ENCODE measurements around the gene SLK.

SLK gene

DNA sequence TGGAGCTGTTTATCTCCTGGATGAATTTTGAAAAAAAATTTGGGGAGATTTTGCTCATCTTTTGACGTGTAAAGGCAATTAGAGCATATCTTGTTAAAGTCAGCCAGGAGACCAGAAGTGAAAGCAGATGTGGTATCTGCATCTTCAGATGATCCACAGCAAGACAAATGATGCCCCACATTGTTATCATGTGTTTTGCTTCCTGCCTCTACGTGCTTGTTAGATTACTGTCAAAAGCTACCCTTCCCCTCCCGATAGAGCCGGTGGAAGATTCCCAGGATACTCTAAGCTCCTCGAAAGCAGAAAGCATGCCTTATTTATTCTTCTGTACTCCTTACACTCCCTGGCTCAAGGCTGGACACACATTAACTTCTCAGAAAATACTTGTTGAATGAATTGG lies 105.8 kb downstream of the SLK start:
- no peaks in the 10 kb centered on the region for H3K27me3 ChIP-seq (ENCODE audit: low read length)
- no peaks in the 10 kb centered on the region for H3K9me3 ChIP-seq (ENCODE audit: insufficient read depth, low read length)
- no peak overlapping the region for H3K4me2 ChIP-seq (ENCODE audit: low read depth, low read length, poor library complexity, severe bottlenecking)
- H3F3A ChIP-seq (ENCODE audit: insufficient read depth), result no peaks in the 10 kb centered on the region
- no peaks in the 10 kb centered on the region for H3K36me3 ChIP-seq (ENCODE audit: low read length)
- H3K4me3 ChIP-seq (ENCODE audit: insufficient read depth, low read length, poor library complexity, severe bottlenecking), result no peak overlapping the region
- no peaks in the 10 kb centered on the region for H4K20me1 ChIP-seq (ENCODE audit: low read depth, low read length)
- no peak overlapping the region for H3K27ac ChIP-seq (ENCODE audit: low read depth, low read length)
- TF ChIP-seq, protein P1, sequence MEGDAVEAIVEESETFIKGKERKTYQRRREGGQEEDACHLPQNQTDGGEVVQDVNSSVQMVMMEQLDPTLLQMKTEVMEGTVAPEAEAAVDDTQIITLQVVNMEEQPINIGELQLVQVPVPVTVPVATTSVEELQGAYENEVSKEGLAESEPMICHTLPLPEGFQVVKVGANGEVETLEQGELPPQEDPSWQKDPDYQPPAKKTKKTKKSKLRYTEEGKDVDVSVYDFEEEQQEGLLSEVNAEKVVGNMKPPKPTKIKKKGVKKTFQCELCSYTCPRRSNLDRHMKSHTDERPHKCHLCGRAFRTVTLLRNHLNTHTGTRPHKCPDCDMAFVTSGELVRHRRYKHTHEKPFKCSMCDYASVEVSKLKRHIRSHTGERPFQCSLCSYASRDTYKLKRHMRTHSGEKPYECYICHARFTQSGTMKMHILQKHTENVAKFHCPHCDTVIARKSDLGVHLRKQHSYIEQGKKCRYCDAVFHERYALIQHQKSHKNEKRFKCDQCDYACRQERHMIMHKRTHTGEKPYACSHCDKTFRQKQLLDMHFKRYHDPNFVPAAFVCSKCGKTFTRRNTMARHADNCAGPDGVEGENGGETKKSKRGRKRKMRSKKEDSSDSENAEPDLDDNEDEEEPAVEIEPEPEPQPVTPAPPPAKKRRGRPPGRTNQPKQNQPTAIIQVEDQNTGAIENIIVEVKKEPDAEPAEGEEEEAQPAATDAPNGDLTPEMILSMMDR (IDR thresholded peaks at IDR 0.05; ENCODE audit: insufficient read depth, low read length, poor library complexity, severe bottlenecking), result no peak
- TF ChIP-seq EZH2phosphoT487 (conservative IDR thresholded peaks at IDR 0.05; ENCODE audit: low read length), result no peak
- H3K9ac ChIP-seq (ENCODE audit: low read length), result no peak overlapping the region
- no peaks in the 10 kb centered on the region for H3K79me2 ChIP-seq (ENCODE audit: insufficient read depth, low read length)
- no peak overlapping the region for H2AFZ ChIP-seq (ENCODE audit: low read depth, low read length, severe bottlenecking)
- H3K9me2 ChIP-seq (replicated peaks; ENCODE audit: insufficient read depth, low read length), result no peaks in the 10 kb centered on the region

DNA sequence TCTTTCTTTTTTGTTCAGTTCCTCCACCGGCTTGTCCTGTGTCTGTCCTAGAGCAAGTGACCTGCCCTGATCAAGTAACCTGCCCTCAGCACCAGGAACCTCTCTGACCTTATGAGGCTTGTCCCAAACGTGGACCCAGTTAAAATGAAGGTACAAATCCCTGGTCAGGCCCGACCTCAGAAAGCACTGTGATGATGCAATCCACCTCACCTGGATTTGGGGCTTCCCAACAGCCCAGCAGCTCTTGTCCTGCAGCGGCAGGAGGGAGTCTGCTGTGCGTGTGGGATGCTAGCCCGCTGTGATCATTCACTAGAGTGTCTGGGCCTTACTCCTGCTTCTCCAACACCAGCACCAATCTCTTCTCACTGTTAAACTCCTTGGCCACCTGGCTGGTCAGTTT lies 107.6 kb downstream of the SLK start:
- Histone ChIP-seq H3K4me3 (ENCODE audit: insufficient read depth, low read length, poor library complexity, severe bottlenecking) (no peak overlapping the region), H3K4me2 (ENCODE audit: low read depth, low read length, poor library complexity, severe bottlenecking) (no peak overlapping the region), H3K9me2 (replicated peaks; ENCODE audit: insufficient read depth, low read length) (no peaks in the 10 kb centered on the region), H3K79me2 (ENCODE audit: insufficient read depth, low read length) (no peaks in the 10 kb centered on the region), H3K9me3 (ENCODE audit: insufficient read depth, low read length) (no peaks in the 10 kb centered on the region), H3K27ac (ENCODE audit: low read depth, low read length) (no peak overlapping the region), H3F3A (ENCODE audit: insufficient read depth) (no peaks in the 10 kb centered on the region), H3K36me3 (ENCODE audit: low read length) (no peaks in the 10 kb centered on the region), H3K27me3 (ENCODE audit: low read length) (no peaks in the 10 kb centered on the region), H4K20me1 (ENCODE audit: low read depth, low read length) (no peaks in the 10 kb centered on the region), H2AFZ (ENCODE audit: low read depth, low read length, severe bottlenecking) (no peak overlapping the region), H3K9ac (ENCODE audit: low read length) (no peak overlapping the region)
- TF ChIP-seq EZH2phosphoT487 (conservative IDR thresholded peaks at IDR 0.05; ENCODE audit: low read length), result no peak
- TF ChIP-seq, protein P1 (IDR thresholded peaks at IDR 0.05; ENCODE audit: insufficient read depth, low read length, poor library complexity, severe bottlenecking), result no peak

DNA sequence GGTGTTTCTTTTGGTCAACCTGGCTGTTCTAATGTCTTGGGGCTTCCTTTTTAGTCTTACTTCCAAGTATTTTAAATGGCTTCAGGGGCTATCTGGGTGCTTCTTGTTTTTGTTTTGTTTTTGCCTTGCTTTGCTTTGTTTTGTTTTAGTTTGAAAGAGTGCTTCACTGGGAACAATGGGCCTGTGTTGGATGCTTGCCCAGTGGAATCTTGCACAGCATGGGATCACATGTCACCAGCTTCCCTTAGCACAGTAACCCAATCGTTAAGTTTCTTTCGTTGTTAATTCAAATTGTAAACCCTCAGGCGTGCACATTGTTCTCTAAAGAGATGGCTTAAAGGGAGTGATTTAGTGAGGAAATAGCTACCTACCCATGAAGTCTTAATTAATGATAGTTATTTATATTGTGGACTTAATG lies 109.8 kb downstream of the SLK start:
- Histone ChIP-seq H3K36me3 (ENCODE audit: low read length) (no peaks in the 10 kb centered on the region), H3K27ac (ENCODE audit: low read depth, low read length) (no peak overlapping the region), H3K4me3 (ENCODE audit: insufficient read depth, low read length, poor library complexity, severe bottlenecking) (no peak overlapping the region)

More for the DNA sequence above, 109.8 kb downstream of the SLK start:
- Histone ChIP-seq H3K79me2 (ENCODE audit: insufficient read depth, low read length) (no peaks in the 10 kb centered on the region), H3K9me3 (ENCODE audit: insufficient read depth, low read length) (no peaks in the 10 kb centered on the region), H3K9me2 (replicated peaks; ENCODE audit: insufficient read depth, low read length) (no peaks in the 10 kb centered on the region), H3K9ac (ENCODE audit: low read length) (no peak overlapping the region), H3F3A (ENCODE audit: insufficient read depth) (no peaks in the 10 kb centered on the region), H2AFZ (ENCODE audit: low read depth, low read length, severe bottlenecking) (no peak overlapping the region), H3K4me2 (ENCODE audit: low read depth, low read length, poor library complexity, severe bottlenecking) (no peak overlapping the region), H4K20me1 (ENCODE audit: low read depth, low read length) (no peaks in the 10 kb centered on the region), H3K27me3 (ENCODE audit: low read length) (no peaks in the 10 kb centered on the region)
- TF ChIP-seq EZH2phosphoT487 (conservative IDR thresholded peaks at IDR 0.05; ENCODE audit: low read length), result no peak
- TF ChIP-seq, protein P1 (IDR thresholded peaks at IDR 0.05; ENCODE audit: insufficient read depth, low read length, poor library complexity, severe bottlenecking), result no peak
